HT1080 (cell line): ENCODE measurements around the gene AK5. TPM values are rescaled to one million over a fixed set of nuclear protein-coding genes. Genes with fewer than 3 reads are reported as not detected.

ENCODE experiments used
- DNase-seq: peaks from one replicate; pipeline ENCODE4 v3.0.0-alpha.2; 2015; ENCODE audit warnings: low read depth
- polyA plus RNA-seq, 2 experiments: library from polyadenylated mRNA; depleted of rRNA; stranded (reverse); fragments of >200 nt; gene quantifications; 2 replicates each; pipeline ENCODE4 v1.2.3, GENCODE V29; 2015
- total RNA-seq: library from RNA; depleted of rRNA; stranded (reverse); fragments of >200 nt; shearing (Covaris generic); gene quantifications from 2 replicates; pipeline ENCODE4 v1.2.3, GENCODE V29; 2014; rRNA removed

AK5 gene, protein sequence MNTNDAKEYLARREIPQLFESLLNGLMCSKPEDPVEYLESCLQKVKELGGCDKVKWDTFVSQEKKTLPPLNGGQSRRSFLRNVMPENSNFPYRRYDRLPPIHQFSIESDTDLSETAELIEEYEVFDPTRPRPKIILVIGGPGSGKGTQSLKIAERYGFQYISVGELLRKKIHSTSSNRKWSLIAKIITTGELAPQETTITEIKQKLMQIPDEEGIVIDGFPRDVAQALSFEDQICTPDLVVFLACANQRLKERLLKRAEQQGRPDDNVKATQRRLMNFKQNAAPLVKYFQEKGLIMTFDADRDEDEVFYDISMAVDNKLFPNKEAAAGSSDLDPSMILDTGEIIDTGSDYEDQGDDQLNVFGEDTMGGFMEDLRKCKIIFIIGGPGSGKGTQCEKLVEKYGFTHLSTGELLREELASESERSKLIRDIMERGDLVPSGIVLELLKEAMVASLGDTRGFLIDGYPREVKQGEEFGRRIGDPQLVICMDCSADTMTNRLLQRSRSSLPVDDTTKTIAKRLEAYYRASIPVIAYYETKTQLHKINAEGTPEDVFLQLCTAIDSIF
- total RNA-seq = 6.3 and 14.9 TPM in 2 replicates
- polyA plus RNA-seq (2015; cell fraction: cytosol; rRNA removed) = 2.2 and 3.5 TPM in 2 replicates
- 2.7 and 4.7 TPM in 2 replicates for polyA plus RNA-seq (2015; cell fraction: nucleus; rRNA removed)

DNA sequence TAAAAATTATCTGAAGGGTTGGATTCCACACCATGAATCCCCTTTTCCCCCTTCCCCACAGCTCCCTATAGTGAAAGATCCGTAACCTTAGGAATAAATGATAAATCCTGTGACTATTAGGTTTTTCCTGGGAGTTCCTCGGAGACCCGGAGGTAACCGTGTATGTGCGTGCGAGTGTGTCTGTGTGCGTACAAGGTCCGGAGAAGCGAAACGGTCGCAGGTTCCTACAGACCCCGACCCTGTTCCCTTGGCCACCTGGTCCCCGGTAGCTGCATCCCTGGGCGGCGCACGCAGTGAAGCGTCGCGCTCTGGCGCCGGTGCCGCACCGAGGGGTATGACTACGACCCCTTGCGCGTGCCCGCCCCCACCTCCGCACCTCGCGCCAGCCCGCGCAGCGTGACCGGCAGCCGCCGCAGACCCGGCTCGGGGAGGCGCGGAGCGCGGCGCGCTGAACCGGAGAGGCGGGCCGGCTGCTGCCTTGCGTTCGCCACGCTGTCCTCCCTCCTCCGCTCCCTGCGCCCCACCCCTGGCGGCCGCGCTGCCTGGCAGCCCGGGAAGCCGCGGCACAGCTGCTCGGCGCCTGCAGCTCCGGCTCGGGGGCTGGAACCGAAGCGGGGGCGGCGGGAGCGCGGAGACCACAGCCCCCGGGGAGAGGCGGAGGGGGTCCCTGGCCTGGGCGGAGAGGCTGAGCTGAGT, at the start of gene AK5:
Gene AK5, plus strand, starts transcription at position 529 of the 696 bp plus-strand sequence. CDS start 295 bp downstream, outside the sequence.
- peak; percentile 3 for DNase-seq

DNA sequence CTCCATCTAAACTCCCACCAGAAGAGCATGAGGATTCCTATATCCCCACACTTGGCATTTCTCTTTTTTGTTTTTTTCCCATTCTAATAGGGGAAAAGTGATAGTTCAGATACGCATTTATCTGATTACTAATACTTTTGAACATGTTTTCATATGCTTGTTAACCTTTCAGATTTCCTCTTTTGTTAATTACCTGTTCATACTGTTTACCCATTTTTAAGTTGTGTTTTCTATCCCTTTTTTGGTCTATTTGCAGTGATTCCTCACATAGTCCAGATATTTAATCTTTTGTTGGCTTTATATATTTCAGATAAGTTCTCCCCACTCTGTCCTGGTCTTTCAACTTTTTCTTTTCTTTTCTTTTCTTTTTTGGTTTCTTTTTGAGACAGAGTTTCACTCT, 49.0 kb upstream of the AK5 start:
- DNase-seq = no peak

DNA sequence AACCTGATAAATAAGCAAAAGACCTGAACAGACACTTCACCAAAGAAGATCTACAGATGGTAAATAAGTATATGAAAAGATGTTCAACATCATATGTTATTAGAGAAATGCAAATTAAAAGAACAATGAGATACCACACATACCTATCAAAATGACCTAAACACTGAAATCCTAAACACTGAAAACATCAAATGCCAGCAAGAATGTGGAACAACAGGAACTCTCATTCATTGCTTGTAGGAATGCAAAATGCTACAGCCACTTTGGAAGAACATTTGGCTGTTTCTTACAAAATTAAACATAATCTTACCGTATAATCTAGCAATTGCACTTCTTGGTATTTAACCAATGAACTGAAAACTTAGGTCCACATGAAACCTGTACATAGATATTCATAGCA, 47.7 kb upstream of the AK5 start:
- no peak for DNase-seq

DNA sequence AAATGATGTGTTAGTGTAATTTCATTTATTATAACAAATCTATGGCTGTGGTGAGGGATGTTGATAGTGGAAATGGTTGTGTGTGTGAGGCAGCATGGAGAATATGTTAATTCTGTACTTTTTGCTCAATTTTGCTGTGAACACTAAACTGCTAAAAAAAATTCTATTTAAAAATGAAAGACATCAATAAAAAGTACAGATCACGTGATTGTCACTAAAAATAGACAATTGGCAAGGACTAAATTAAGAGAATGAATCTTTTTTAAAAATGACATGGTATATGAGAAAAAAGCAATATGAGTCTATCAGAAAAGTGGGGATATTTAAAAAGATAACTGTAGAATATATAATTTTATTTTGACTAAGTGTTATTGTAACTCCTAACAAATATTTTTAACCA, 46.9 kb upstream of the AK5 start:
- no peak for DNase-seq

DNA sequence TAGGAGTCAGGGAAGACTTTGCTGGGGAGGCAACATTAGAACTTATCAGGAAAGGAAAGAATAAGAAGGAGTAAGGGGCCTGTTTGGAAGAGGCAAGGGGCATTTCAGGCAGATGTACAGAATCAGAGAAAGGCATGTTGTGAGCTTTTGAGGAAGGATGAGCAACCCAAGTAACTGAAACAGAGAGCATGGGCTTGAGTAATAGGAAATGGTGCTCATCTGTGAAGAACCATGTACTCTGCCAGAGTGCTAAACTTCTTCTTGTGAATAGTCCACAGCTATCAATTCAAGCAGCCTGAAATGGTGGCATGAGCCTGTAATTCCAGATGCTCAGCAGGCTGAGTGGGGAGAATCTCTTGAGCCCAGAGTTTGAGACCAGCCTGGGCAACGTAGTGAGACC, 43.4 kb upstream of the AK5 start:
- no peak for DNase-seq

DNA sequence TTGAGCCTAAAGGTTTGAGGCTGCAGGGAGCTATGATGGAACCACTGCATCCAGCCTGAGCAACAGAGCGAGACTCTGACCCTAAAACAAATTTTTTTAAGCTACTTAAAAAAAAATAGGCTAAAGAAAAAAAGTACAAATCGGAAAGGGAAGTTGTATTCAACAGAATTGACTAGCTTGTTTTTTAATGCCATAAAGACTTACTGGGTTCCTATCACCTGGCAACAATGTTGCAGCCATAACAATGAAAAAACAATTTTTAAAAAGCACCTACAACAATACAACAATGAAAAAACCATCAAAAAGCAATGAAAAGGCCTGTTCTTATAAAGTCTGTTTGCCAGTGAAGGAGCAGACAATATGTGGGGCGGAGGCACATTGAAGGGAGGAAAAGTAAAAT, 42.5 kb upstream of the AK5 start:
- no peak for DNase-seq

DNA sequence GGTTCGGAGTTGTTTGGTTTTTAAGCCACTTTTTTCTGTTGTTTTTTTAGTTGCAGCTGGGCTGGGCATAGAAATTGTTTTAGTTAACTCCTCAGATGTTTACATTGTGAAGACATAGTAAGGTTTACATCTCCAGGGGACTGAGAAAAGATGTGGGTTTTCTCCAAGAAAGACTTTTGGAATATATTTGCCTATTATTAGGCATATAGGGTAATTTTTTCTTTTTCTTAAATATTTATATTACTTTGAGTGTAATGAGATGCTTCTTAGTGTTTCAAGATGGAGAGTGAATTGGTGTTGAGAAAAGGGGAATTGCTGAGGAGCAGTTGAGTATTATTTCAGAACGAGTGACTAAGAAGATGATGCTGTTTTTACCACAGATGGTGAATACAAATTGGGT, 36.0 kb upstream of the AK5 start:
- no peak for DNase-seq

DNA sequence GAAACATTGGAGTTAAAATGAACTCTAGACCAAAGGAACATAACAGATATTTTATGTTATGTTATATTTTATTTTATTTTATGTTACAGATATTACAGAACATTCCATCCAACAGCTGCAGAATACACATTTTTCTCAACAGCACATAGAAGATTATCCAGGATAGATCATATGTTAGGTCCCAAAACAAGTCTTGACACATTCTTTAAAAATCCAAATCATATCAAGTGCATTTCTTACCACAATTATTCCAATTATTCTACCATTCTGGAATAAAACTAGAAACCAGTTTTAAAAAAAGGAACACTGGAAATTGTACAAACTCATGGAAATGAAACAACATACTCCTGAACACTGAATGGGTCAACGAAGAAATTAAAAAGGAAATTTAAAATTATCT, 31.7 kb upstream of the AK5 start:
- DNase-seq = no peak

DNA sequence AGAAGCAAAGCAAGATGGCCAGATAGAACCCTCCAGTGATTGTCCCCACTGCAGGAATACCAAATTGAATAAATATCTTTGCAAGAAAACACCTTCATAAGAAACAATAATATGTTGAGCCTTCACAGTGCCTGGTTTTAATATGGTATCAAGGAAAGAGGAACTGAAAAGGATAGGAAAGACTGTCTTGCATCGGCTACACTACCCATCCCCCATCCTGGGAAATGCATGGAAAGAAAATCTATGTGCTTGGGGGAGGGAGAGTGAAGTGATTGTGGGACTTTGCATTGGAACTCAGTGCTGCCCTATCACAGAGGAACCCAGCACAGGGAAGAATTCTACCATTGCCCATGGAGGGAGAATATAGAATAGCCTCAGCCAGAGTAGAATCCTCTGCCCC, 28.6 kb upstream of the AK5 start:
- no peak for DNase-seq

DNA sequence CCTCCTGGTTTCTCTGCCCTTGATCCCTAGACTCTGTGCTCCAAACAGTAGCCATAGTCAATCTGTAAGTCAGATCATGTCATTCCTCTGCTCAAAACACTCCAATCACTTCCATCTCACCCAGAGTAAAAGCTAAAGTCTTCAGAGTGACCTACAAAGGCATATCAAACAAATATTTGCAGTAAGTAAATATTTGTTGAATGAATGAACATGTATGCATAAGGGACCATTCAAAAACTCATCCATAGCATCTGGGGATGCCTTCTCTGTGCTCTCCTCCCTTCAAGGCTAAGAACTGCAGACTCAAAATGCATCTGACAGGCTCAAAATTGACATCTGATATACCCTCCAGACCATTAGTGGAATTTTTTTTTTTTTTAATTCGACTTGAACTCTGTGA, 18.1 kb upstream of the AK5 start:
- DNase-seq = no peak

DNA sequence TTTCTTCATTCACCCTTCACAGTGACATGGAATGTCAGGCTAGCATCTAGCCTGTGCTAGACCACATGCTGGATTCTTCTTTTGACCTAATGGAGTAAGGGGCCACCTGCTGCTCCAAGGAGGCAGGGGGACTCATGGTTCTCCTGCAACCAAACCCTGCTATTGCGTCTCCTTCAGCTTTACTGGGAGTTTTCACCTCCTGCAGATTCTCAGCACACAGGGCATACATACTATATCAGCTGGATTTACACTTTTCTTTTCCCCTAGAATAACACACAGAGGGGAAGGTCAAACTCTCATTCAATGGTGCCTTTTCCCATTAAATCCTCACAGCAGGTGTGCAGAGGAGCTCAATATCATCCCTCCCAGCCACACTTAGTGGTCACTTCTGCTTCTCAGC, 16.6 kb upstream of the AK5 start:
- DNase-seq = no peak

DNA sequence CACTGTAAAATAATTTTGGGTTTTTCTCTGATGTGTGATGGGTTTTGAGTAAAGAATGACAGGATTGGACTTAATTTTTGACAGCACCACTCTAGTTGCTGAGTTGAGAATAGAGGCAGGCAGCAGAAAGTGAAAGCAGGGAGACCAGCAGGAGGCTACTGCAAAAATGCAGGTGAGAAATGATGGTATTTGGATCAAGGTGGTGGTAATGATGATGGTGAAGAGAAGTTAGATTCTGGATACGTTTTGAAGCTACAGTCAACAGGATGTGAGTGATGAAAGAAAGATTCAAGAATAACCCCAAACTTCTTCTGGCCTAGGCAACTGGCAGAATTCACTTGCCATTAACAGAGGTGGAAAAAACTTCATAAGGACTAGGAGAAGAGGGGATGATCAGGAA, 14.8 kb upstream of the AK5 start:
- no peak for DNase-seq

DNA sequence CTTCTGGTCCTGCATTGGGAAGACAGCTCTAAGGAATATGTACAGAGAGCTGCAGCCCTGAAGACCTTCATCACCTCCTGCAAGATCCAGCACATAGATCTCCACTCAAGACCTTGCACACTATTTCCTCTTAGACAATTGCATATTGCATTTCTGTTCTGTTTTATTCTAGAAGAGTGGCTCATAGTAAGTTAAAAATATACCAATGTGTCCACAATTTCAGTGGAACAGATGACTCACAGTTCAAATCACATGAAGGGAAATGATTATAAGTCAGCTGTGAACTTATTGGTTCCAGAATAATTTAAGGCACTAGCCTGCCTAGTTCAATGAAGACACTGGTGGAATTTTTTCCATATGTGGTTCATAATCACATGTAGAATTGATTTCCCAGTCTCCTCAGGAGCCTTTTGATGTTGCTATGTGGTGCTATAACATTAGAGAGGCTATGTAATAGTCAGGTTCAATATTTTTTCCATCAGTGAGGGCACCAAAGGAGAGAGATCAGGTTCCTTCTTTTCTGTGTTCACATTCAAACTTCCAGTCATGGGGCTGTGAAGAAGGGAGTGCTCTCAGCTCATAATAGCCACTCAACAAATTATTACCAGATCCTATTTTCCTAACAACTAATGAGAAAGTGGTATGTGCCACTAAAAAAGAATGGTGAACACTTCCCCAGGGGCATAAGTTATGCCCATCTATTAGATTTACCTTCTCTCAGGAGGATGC, 9.8 kb upstream of the AK5 start:
- DNase-seq = peak; percentile 62

DNA sequence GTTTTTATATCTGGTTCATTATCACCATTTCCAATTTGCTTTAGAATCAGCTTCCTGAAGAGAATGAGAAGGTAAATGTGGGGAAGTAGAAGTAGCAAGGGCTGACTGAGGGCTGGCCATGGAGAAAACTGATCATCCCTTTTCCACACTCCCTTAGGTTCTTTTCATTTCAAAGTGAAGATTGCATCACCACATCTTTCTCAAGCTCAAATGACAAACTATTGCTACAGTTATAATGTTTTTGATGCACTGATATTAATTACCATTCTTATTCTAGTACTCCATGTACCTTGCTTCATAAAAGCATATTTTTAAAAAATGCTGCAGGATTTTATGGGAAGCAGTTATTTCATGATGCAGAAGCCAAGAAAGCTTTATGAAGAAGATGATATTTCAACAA, 7.9 kb upstream of the AK5 start:
- DNase-seq = no peak

DNA sequence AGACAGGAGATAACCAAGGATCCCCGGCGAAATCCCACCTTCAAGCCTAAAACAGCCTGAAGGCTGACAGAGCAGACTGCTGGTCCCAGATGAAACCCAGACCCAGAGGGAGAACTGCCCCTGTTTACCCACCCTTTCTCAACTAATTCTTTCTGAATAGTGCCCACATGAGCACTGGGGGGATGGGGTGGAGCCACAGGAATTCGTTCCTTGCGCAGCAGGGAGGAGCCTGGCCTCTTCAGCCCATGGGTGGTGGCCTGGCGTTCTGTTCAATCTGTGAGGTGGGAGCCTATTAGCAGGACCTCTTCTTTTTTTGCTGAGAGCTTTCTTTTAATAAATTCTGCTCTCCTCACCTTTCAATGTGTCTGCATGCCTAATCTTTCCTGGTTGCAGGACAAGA, 6.6 kb upstream of the AK5 start:
- no peak for DNase-seq

DNA sequence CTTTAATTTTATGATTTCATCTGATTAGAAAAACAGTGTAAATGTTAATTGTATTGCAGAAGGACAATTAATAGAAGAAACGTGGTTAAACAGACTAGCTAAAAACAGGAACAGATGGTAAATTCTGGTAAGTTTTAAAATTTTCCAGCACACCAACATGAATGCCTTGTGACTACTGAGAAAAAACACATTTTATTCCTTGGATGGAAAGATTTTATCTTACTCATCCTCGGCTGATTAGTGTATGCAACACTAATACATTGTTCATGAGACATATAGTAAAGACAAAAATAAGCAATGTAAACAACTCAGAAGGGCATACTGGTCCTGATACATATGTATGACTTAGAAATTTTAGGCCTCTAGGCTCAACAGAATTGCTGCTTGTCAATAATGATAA, 4.9 kb upstream of the AK5 start:
- DNase-seq = no peak

DNA sequence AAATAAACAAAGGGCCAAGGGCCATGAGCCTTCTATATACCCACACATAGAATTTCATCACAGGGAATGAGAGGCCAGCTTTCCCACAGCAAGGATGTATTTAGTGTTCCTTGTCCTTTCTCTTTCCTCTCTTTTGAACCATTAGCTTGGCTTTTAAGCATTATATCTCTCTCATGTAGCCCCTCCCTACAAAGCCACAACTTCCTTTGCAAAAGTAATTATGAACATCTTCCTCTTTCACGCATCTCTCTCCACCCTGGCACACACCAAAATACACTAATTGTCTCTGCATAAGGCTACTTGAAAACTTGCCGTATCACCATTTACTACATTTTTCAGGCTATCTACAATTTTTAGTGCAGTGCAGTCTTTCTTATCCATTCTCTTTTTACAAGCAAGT, 1.9 kb upstream of the AK5 start:
- no peak for DNase-seq

DNA sequence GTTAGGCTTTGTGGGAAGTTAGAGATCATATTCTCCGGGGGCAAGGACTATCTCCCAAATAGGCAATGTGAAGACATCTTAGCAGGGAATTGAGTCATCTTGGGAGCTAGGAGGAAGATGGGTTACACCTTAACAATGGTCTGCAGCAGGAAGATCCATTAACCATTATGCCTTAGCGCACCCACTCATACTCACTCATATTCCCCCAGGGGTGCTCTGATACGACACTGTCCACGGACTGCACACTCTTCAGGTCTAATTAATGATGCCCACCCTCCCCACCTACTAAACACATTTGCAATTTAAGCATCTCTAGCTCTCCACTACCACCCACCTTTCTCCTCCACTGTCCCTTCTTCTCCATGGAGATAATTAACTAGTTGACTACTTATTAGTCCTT, 857 bp upstream of the AK5 start:
- DNase-seq = no peak

DNA sequence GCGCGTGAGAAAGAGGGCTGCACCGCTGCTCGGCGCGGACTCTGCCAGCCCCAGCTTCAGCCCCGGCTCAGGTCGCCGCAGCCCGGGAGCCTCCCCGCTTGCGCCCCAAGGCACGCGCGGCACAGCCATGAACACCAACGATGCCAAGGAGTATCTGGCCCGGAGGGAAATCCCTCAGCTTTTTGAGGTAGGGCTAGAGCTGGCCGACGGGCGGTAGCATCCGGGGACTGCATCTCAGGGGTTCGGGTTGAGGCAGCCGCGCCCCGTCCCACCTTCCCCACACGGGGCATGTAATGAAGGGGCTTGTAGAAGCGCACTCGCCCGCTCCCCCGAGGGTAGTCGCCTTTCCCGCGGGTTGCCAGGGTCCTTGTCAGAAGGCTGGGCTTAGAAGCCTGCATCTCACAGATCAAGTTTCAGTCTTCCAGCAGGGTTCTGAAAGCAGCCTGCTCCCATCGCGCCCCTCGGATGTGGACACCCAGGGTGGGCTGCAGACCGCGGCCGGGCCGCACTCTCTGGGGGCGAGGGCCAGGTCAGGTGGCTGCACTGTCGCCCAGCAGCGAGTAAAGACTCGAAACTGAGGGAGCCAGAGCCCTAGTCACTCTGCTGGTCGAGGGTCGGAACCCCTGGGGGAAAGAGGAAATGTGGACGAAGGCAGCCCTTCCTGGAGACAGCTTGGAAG, 507 bp downstream of the AK5 start:
- DNase-seq = peak; percentile 26

DNA sequence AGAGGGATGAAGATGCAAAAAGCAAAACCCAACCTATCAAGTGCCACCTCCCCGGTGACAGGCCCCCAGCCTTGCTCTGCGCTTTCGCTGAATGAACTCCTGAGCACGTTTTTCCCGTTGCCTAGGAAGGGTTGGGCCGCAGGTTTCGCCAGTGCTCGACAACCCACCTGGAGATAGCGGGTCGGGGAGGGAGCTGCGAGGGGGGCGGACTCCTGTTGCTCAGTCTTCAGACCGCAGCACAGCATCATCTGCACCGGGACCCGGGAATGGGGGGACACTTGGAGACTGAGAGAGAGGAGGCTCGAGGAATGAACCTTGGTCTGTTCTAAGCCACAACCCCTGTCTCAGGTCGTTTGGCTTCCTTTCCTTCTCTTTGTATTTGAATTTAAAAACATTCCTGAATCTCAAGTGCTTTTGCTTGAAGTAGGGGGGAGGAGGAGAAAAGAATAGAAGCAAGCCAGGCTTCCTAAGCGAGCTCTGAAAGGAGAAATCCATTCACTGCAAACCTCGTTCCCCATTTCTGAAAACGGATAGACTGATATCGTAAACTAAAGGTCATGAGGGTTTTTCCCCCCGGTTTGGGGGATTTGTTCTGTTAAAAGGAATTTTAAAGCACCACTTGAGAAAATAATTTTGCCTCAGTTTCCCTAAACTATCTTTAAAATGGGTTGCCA, 1.2 kb downstream of the AK5 start:
- DNase-seq = no peak
